Transverse colon (tissue), 4 donors: Measurements from ENCODE around the gene TENM4. TPM values are rescaled to one million over a fixed set of nuclear protein-coding genes. Genes with fewer than 3 reads are reported as not detected.
A peak's percentile ranks its signal among the peaks of the same experiment; 100 is the strongest.

Source experiments
- DNase-seq: peaks from one replicate; pipeline ENCODE4 v3.0.0-alpha.2; 2019
- H3K27ac ChIP-seq, 4 donors: fragments of 200-600 bp; sonication (generic); 2 replicates each; pipeline ENCODE4 v1.5.1; 2016 to 2018; ENCODE audit warnings: inconsistent platforms in 4 of 4
- H3K27me3 ChIP-seq: fragments of 200-600 bp; sonication (generic); 2 replicates; pipeline ENCODE4 v1.5.1; 2017; ENCODE audit warnings: inconsistent platforms
- H3K36me3 ChIP-seq, 4 donors: fragments of 200-600 bp; sonication (generic); 2 replicates each; pipeline ENCODE4 v1.5.1; 2017 to 2019; ENCODE audit warnings: inconsistent platforms in 4 of 4
- H3K4me1 ChIP-seq, 4 donors: fragments of 200-600 bp; sonication (generic); 2 replicates each; pipeline ENCODE4 v1.5.1; 2017 to 2020; ENCODE audit warnings: inconsistent platforms in 4 of 4
- H3K4me3 ChIP-seq, 4 donors: fragments of 200-600 bp; sonication (generic); 1 replicate in 1 of 4; 2 replicates in 3 of 4; pipeline versions ENCODE4 v1.5.1 to v1.6.1; 2017 to 2019; ENCODE audit warnings: inconsistent platforms in 4 of 4
- H3K9me3 ChIP-seq, 2 donors: fragments of 200-600 bp; sonication (generic); 2 replicates each; pipeline ENCODE4 v1.5.1; 2017 to 2019; ENCODE audit warnings: inconsistent platforms in 2 of 2
- CTCF ChIP-seq, 5 experiments: fragments of 200-600 bp in 3 of 5; fragments of 450-650 bp in 2 of 5; sonication (generic) in 3 of 5; IDR thresholded peaks; 1 replicate in 2 of 5; 2 replicates in 3 of 5; pipeline ENCODE4 v1.5.1; 2016 to 2017; ENCODE audit warnings: antibody characterized with exemption in 5 of 5, inconsistent platforms in 3 of 5, mild to moderate bottlenecking in 2 of 5, moderate library complexity in 1 of 5
- EP300 ChIP-seq: sonication (generic); formaldehyde crosslinking; IDR thresholded peaks from one replicate; pipeline ENCODE4 v1.6.1; 2017; ENCODE audit warnings: antibody characterized with exemption, low read depth
- POLR2A ChIP-seq: fragments of 450-650 bp; IDR thresholded peaks from one replicate; pipeline ENCODE4 v1.6.1; 2016; ENCODE audit warnings: antibody characterized with exemption, mild to moderate bottlenecking, moderate library complexity
- POLR2AphosphoS5 ChIP-seq, 3 donors: sonication (generic); formaldehyde crosslinking; IDR thresholded peaks; one replicate each; pipeline ENCODE4 v1.6.1; 2016; ENCODE audit warnings: antibody characterized with exemption in 3 of 3
- WGBS, 2 donors: methylation state at CpG; one replicate each; pipeline ENCODE4 v1.1.5; 2018; ENCODE audit warnings: low coverage in 1 of 2; 5-methylcytosine and 5-hydroxymethylcytosine counted together
- in situ Hi-C, 4 donors: fragments of 200-750 bp; cut with MboI; loops; one replicate each; pipeline versions ENCODE4 v1.15.0 to v1.15.1; 2017; ENCODE audit warnings: low sequenced_read_pairs in 3 of 4, low pct_ligation_motif_present in 1 of 4, low pct_unique_long_range_greater_than_20kb in 1 of 4
- intact Hi-C: fragments of 100-400 bp; cut with DNase I; formaldehyde crosslinking; loops from one replicate; pipeline ENCODE4 v1.15.1; 2023; ENCODE audit warnings: low total_unique reads
- total RNA-seq, 4 donors: library from RNA; depleted of rRNA; stranded (reverse); fragments of >200 nt; gene quantifications; one replicate each; pipeline ENCODE4 v1.1.0, GENCODE V29; 2016

The TENM4 gene
- total RNA-seq, 4 donors from 2014 or later: 0.14 to 0.79 (median 0.39) TPM

GRCh38 chr11:78841456-78842060 is 599.3 kb downstream of the TENM4 start:
- intact Hi-C loops: no loop called here
- H3K9me3 ChIP-seq: no peaks in the 10 kb centered on the region
- TF ChIP-seq EP300 (no peak), POLR2A (no peak), POLR2AphosphoS5 (IDR thresholded peaks at IDR 0.05) (no peak), CTCF (IDR thresholded peaks at IDR 0.05) (no peak)
- H3K36me3 ChIP-seq: no peaks in the 10 kb centered on the region
- H3K27me3 ChIP-seq: no peaks in the 10 kb centered on the region
- peaks cover 0 to 6% (median 0%) of the 10 kb centered on the region in 4 donors for H3K4me1 ChIP-seq
- no peak for DNase-seq
- peak overlapping the region in 1 of 4 donors; percentile 71 for H3K27ac ChIP-seq
- 63 to 67% methylated on average over 5 of the region's 5 CpGs for WGBS, 2 donors
- no peak overlapping the region for H3K4me3 ChIP-seq
- in situ Hi-C loops: no loop called here

- no peaks in the 10 kb centered on the region for H3K36me3 ChIP-seq
- DNase-seq: no peak
- peak overlapping the region in 3 of 4 donors; percentile 52 to 73 (median 71) for H3K27ac ChIP-seq
- H3K9me3 ChIP-seq: no peaks in the 10 kb centered on the region
- TF ChIP-seq POLR2AphosphoS5 (IDR thresholded peaks at IDR 0.05) (peak; percentile 12 to 50 (median 42)), POLR2A (no peak), CTCF (IDR thresholded peaks at IDR 0.05) (no peak), EP300 (peak; percentile 52)
- H3K27me3 ChIP-seq: no peaks in the 10 kb centered on the region
- peaks cover 0 to 6% (median 0%) of the 10 kb centered on the region in 4 donors for H3K4me1 ChIP-seq
- intact Hi-C loops: no loop called here
- WGBS, 2 donors: 66 to 100% methylated on average over 1 to 4 of the region's 4 CpGs
- H3K4me3 ChIP-seq: no peak overlapping the region
- in situ Hi-C loops: no loop called here
These were observed 600.2 kb downstream of the TENM4 start for GRCh38 chr11:78840623-78841022.

- TF ChIP-seq CTCF (IDR thresholded peaks at IDR 0.05) (no peak), POLR2A (no peak), POLR2AphosphoS5 (IDR thresholded peaks at IDR 0.05) (no peak), EP300 (no peak)
- no peak overlapping the region for H3K4me3 ChIP-seq
- in situ Hi-C loops: no loop called here
- peak overlapping the region in 3 of 4 donors; percentile 52 to 73 (median 71) for H3K27ac ChIP-seq
- no peak for DNase-seq
- H3K4me1 ChIP-seq: peaks cover 0 to 6% (median 0%) of the 10 kb centered on the region in 4 donors
- WGBS, 2 donors: 62 to 63% methylated on average over 3 of the region's 3 CpGs
- no peaks in the 10 kb centered on the region for H3K36me3 ChIP-seq
- H3K27me3 ChIP-seq: no peaks in the 10 kb centered on the region
- no peaks in the 10 kb centered on the region for H3K9me3 ChIP-seq
- intact Hi-C loops: no loop called here
These were observed 600.6 kb downstream of the TENM4 start for GRCh38 chr11:78840200-78840599.

- peaks cover 0 to 6% (median 0%) of the 10 kb centered on the region in 4 donors for H3K4me1 ChIP-seq
- H3K27me3 ChIP-seq: no peaks in the 10 kb centered on the region
- H3K36me3 ChIP-seq: no peaks in the 10 kb centered on the region
- DNase-seq: no peak
- in situ Hi-C loops (no loop called here), intact Hi-C loops (loop anchor here (5.0 kb wide), 1 partner anchor 1734 kb away; no protein-coding TSS in a partner anchor)
- H3K27ac ChIP-seq: no peak overlapping the region
- H3K4me3 ChIP-seq: no peak overlapping the region
- TF ChIP-seq POLR2A (no peak), POLR2AphosphoS5 (IDR thresholded peaks at IDR 0.05) (no peak), EP300 (no peak), CTCF (IDR thresholded peaks at IDR 0.05) (no peak)
- no peaks in the 10 kb centered on the region for H3K9me3 ChIP-seq
- WGBS, 2 donors: 44 to 61% methylated on average over 2 of the region's 2 CpGs
These were observed 602.4 kb downstream of the TENM4 start for GRCh38 chr11:78838417-78838816.
